HL-60 (cell line): ENCODE data around the gene SEPTIN7.

Experiments
- DNase-seq, 2 experiments: peaks; one replicate each; pipeline ENCODE4 v3.0.0-alpha.2; 2010 to 2020; ENCODE audit warnings: low read depth in 1 of 2, low spot score in 1 of 2
- H3K27ac ChIP-seq: fragments of 250-450 bp; sonication (Bioruptor Pico); replicated peaks from 2 replicates; pipeline ENCODE4 v1.5.1; 2020; ENCODE audit warnings: mild to moderate bottlenecking, moderate library complexity
- H3K27me3 ChIP-seq: fragments of 250-450 bp; sonication (Bioruptor Pico); 2 replicates; pipeline ENCODE4 v1.5.1; 2021; ENCODE audit warnings: mild to moderate bottlenecking, moderate library complexity; ENCODE audit not compliant: insufficient read depth, poor library complexity, severe bottlenecking
- H3K4me3 ChIP-seq: replicated peaks from 2 replicates; pipeline ENCODE4 v1.5.1; 2011; ENCODE audit warnings: mild to moderate bottlenecking, control low read depth, low read length; ENCODE audit not compliant: insufficient read depth
- GABPA ChIP-seq: IDR thresholded peaks from 2 replicates; pipeline ENCODE4 v1.6.1; 2012; ENCODE audit warnings: low read depth
- POLR2AphosphoS5 ChIP-seq: IDR thresholded peaks from 2 replicates; pipeline ENCODE4 v1.6.1; 2012; ENCODE audit warnings: low read depth
- SPI1 ChIP-seq: IDR thresholded peaks from 2 replicates; pipeline ENCODE4 v1.6.1; 2012; ENCODE audit warnings: low read depth, mild to moderate bottlenecking, borderline replicate concordance
- TF ChIP-seq, protein P1 (sequence below): IDR thresholded peaks from one replicate; pipeline ENCODE4 v1.5.1; 2011; ENCODE audit warnings: low read length, control low read depth, inconsistent platforms; ENCODE audit not compliant: insufficient read depth
- TF ChIP-seq, protein P2 (sequence below): IDR thresholded peaks from 2 replicates; pipeline ENCODE4 v1.6.1; 2012; ENCODE audit warnings: low read depth; ENCODE audit not compliant: insufficient replicate concordance

SEPTIN7 gene

DNA sequence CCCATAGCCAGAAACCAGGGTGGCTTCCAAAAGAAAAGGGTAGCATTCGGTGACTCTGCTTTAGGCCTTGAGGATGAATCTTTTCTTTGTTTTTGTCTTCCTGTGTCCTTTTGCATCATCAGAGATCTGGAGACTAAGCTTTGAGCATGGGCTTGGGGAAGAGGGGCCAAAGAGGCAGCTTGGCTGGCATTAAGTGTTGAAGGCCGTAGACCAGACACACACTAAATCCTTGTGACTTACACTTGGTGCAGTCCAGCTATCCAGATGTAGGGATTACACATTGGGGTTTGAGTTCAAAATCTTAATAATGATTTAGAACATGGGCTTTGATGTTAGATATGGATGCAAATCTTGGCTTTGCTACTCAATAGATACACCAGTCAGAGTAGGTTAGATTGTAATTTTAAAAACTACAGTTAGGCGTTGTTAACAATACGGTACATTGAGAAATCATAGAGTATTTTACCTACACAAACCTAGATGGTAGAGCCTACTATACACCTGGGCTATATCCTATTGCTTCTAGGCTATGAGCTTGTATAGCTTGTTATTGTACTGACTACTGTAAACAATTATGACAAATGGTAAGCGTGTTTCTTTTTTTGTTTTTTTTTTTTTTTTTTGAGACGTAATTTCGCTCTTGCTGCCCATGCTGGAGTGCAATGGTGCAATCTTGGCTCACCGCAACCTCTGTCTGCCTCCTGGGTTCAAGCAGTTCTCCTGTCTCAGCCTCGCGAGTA lies 3.5 kb downstream of the SEPTIN7 start:
- no peak for DNase-seq
- Histone ChIP-seq H3K4me3 (no peak overlapping the region), H3K27me3 (no peaks in the 10 kb centered on the region), H3K27ac (no peak overlapping the region)
- TF ChIP-seq, protein P1, sequence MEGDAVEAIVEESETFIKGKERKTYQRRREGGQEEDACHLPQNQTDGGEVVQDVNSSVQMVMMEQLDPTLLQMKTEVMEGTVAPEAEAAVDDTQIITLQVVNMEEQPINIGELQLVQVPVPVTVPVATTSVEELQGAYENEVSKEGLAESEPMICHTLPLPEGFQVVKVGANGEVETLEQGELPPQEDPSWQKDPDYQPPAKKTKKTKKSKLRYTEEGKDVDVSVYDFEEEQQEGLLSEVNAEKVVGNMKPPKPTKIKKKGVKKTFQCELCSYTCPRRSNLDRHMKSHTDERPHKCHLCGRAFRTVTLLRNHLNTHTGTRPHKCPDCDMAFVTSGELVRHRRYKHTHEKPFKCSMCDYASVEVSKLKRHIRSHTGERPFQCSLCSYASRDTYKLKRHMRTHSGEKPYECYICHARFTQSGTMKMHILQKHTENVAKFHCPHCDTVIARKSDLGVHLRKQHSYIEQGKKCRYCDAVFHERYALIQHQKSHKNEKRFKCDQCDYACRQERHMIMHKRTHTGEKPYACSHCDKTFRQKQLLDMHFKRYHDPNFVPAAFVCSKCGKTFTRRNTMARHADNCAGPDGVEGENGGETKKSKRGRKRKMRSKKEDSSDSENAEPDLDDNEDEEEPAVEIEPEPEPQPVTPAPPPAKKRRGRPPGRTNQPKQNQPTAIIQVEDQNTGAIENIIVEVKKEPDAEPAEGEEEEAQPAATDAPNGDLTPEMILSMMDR = no peak
- TF ChIP-seq, protein P2, sequence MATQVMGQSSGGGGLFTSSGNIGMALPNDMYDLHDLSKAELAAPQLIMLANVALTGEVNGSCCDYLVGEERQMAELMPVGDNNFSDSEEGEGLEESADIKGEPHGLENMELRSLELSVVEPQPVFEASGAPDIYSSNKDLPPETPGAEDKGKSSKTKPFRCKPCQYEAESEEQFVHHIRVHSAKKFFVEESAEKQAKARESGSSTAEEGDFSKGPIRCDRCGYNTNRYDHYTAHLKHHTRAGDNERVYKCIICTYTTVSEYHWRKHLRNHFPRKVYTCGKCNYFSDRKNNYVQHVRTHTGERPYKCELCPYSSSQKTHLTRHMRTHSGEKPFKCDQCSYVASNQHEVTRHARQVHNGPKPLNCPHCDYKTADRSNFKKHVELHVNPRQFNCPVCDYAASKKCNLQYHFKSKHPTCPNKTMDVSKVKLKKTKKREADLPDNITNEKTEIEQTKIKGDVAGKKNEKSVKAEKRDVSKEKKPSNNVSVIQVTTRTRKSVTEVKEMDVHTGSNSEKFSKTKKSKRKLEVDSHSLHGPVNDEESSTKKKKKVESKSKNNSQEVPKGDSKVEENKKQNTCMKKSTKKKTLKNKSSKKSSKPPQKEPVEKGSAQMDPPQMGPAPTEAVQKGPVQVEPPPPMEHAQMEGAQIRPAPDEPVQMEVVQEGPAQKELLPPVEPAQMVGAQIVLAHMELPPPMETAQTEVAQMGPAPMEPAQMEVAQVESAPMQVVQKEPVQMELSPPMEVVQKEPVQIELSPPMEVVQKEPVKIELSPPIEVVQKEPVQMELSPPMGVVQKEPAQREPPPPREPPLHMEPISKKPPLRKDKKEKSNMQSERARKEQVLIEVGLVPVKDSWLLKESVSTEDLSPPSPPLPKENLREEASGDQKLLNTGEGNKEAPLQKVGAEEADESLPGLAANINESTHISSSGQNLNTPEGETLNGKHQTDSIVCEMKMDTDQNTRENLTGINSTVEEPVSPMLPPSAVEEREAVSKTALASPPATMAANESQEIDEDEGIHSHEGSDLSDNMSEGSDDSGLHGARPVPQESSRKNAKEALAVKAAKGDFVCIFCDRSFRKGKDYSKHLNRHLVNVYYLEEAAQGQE = no peak
- no peak for TF ChIP-seq POLR2AphosphoS5
- TF ChIP-seq SPI1 = no peak
- no peak for TF ChIP-seq GABPA

DNA sequence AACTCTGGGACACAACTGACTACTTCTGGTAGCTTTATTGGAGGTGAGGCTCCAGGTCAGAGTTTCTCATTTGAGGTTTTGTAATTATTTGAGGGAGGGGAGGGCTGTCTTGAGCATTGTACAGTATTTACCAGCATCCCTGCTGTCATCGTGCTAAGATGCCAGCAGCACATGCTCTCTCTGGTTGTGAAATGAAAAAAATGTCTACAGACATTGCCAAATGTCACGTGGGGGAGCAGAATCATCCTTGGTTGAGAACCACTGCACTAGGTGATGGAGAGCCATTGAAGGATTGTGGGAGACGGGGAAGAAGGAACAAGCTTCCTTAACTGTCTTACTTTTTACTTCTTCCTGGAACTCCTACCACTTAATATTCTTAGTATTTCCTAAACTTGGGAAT lies 5.0 kb downstream of the SEPTIN7 start:
- H3K27me3 ChIP-seq = no peaks in the 10 kb centered on the region
- TF ChIP-seq GABPA (no peak), SPI1 (no peak), POLR2AphosphoS5 (no peak)
- TF ChIP-seq, protein P1 = no peak
- TF ChIP-seq, protein P2 = no peak
- peak; percentile 31 to 46 for DNase-seq
- no peak overlapping the region for H3K4me3 ChIP-seq
- H3K27ac ChIP-seq = no peak overlapping the region

DNA sequence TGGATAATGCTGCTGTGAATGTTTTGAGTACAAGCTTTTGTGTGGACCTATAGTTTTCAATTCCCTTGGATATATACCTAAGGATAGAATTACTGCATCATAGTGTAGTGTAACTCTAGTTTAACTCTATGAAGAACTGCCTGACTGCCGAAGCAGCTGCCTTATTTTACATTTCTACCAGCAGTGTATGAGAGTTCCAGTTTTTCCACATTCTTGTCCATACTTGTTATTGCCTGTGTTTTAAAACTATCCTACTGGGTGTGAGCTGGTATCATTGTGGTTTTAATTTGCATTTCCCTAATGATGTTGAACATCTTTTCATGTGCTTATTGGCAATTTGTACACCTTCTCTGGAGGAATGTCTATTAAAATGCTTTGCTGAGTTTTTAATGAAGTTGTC lies 15.7 kb downstream of the SEPTIN7 start:
- H3K27me3 ChIP-seq = no peaks in the 10 kb centered on the region
- DNase-seq = no peak
- TF ChIP-seq POLR2AphosphoS5 = no peak
- TF ChIP-seq, protein P1 = no peak
- H3K4me3 ChIP-seq = no peak overlapping the region
- H3K27ac ChIP-seq = no peak overlapping the region

DNA sequence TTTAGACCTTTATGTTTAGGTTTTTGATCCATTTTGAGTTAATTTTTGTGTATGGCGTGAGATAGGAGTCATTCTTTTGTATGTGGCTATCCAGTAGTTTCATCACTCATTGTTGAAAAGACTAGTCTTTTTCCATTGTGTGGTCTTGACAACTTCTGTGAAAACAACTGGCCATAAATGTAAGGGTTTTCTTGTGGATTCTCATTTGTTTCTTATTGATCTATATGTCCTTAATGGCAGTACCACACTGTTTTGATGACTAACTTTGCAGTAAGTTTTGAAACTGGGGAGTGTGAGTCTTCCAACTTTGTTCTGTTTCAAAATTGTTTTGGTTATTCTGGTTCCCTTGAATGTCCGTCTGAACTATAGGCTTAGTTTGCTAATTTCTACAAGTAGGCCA lies 16.3 kb downstream of the SEPTIN7 start:
- no peak overlapping the region for H3K27ac ChIP-seq
- TF ChIP-seq, protein P1 = no peak
- TF ChIP-seq, protein P2 = no peak
- no peak for TF ChIP-seq SPI1
- no peak for TF ChIP-seq POLR2AphosphoS5
- no peak for TF ChIP-seq GABPA
- no peaks in the 10 kb centered on the region for H3K27me3 ChIP-seq

More for the DNA sequence above, 16.3 kb downstream of the SEPTIN7 start:
- no peak for DNase-seq
- no peak overlapping the region for H3K4me3 ChIP-seq
